ENCODE measurements around the gene NOTCH2.

Gene NOTCH2

GRCh38 chr1:119940697-119941096 lies 128.8 kb downstream of the NOTCH2 start:
- no peak overlapping the region for H3K27ac ChIP-seq
- TF ChIP-seq CTCF (conservative IDR thresholded peaks at IDR 0.05), result no peak
- TF ChIP-seq ZFX (IDR thresholded peaks at IDR 0.05), result no peak

DNA sequence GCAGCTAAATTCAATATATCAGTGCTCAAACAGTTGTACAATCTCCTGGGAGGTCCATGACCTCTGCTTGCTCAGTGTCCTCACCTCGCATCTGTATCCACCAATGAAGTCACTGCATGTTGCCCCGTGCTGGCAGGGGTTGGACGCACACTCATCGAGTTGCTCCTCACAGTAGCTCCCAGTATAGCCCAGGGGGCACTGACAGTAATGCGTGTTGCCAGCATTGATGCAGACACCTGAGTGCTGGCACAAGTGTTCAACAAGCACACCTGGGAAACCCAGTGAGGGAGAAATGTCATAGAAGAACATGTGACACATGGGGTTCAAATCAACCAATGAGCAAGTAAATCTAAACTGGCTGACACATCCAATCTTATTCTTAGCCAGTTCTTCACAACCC lies 132.3 kb downstream of the NOTCH2 start:
- TF ChIP-seq CTCF (conservative IDR thresholded peaks at IDR 0.05) (no peak), ZFX (IDR thresholded peaks at IDR 0.05) (no peak)
- no peak overlapping the region for H3K27ac ChIP-seq

- TF ChIP-seq ZFX (IDR thresholded peaks at IDR 0.05) (no peak), CTCF (conservative IDR thresholded peaks at IDR 0.05) (no peak)
- H3K27ac ChIP-seq, result no peak overlapping the region
Measured at GRCh38 chr1:119935915-119936314, 133.5 kb downstream of the NOTCH2 start.

- TF ChIP-seq ZFX (IDR thresholded peaks at IDR 0.05), result no peak
- no peak overlapping the region for H3K27ac ChIP-seq
Measured at GRCh38 chr1:119935373-119935772, 134.1 kb downstream of the NOTCH2 start.

- TF ChIP-seq ZFX (IDR thresholded peaks at IDR 0.05), result no peak
- TF ChIP-seq CTCF (conservative IDR thresholded peaks at IDR 0.05), result no peak
- no peak overlapping the region for H3K27ac ChIP-seq
Measured at GRCh38 chr1:119933397-119933796, 136.1 kb downstream of the NOTCH2 start.

DNA sequence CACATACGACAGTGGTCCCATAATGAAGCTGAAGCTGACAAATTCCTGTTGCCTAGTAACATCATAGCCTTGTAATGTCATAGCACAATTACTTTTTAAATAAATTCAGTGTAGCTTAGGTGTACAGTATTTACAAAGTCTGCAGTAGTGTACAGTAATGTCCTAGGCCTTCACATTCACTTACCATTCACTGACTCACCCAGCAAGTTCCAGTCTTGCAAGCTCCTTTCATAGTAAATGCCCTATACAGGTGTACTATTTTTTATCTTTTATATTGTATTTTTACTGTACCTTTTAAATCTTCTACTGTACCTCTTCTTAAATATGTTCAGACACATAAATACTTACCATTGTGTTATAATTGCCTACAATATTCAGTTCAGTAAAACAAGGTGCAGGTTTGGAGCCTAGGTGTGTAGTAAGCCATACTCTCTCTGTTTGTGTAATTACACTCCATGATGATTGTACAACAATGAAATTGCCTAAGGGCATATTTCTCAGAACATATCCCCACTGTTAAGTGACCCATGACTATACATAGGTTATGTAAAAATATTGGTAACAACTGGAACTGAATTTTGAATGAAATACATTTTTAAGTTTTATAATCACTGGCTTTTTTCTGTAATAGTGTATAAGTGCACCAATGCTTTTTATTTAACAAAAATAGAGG lies 139.7 kb downstream of the NOTCH2 start:
- H3K27ac ChIP-seq, result no peak overlapping the region
- TF ChIP-seq CTCF (conservative IDR thresholded peaks at IDR 0.05) (no peak), ZFX (IDR thresholded peaks at IDR 0.05) (no peak)

DNA sequence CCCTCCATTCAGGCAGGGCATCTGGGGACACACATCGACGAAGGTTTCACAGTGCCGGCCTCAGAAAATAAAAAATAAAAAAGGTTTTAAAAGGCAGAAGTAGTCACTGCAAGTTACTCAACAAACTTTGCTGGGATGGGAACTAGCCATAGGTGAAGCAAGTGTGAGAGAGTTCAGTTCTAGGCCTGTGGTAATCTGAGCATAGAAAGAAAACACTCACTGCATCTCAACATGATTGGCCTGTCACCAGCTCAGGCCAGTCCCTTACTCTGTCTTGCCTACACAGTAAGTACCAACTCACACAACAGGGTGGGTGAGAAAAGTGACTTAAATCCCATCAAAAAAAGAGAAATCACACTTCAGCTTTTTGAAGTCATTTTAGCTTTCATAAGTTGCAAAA lies 142.9 kb downstream of the NOTCH2 start:
- no peak for TF ChIP-seq ZFX (IDR thresholded peaks at IDR 0.05)
- TF ChIP-seq CTCF (conservative IDR thresholded peaks at IDR 0.05), result no peak
- H3K27ac ChIP-seq, result no peak overlapping the region

Measured in C4-2B (cell line).